Uterus (tissue), 2 donors: ENCODE measurements around the gene RTCA.

ENCODE experiments used
- CTCF ChIP-seq, 4 experiments: fragments of 200-600 bp in 2 of 4; fragments of 450-650 bp in 2 of 4; sonication (generic) in 2 of 4; IDR thresholded peaks; one replicate each; pipeline ENCODE4 v1.5.1; 2016 to 2019; ENCODE audit warnings: antibody characterized with exemption in 4 of 4, mild to moderate bottlenecking in 2 of 4, moderate library complexity in 1 of 4
- POLR2A ChIP-seq, 2 donors: fragments of 450-650 bp; IDR thresholded peaks; one replicate each; pipeline ENCODE4 v1.6.1; 2016; ENCODE audit warnings: antibody characterized with exemption in 2 of 2, mild to moderate bottlenecking in 1 of 2, moderate library complexity in 1 of 2

DNA sequence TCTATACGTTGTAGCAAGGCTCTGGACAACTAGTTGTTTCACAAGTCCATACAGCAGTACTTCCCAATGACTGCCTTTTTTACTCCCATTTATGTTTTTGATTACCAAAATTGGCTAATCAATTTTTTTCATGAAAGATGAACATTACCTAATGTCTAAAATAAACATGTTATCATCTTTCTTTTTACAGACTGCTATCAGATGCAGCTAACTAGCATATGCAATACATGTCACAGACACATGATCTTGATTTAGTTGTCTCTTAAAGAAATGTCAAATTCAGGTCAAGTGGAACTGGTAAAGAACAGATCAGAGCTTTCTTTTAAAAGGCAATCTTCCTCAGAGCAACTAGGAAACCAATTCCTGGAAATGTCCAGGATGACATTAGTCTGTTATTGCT lies 15.8 kb upstream of the RTCA start:
- no peak for TF ChIP-seq CTCF (IDR thresholded peaks at IDR 0.05)
- TF ChIP-seq POLR2A (IDR thresholded peaks at IDR 0.05), result no peak
